ENCODE data around the gene LOXL4.

LOXL4 gene

DNA sequence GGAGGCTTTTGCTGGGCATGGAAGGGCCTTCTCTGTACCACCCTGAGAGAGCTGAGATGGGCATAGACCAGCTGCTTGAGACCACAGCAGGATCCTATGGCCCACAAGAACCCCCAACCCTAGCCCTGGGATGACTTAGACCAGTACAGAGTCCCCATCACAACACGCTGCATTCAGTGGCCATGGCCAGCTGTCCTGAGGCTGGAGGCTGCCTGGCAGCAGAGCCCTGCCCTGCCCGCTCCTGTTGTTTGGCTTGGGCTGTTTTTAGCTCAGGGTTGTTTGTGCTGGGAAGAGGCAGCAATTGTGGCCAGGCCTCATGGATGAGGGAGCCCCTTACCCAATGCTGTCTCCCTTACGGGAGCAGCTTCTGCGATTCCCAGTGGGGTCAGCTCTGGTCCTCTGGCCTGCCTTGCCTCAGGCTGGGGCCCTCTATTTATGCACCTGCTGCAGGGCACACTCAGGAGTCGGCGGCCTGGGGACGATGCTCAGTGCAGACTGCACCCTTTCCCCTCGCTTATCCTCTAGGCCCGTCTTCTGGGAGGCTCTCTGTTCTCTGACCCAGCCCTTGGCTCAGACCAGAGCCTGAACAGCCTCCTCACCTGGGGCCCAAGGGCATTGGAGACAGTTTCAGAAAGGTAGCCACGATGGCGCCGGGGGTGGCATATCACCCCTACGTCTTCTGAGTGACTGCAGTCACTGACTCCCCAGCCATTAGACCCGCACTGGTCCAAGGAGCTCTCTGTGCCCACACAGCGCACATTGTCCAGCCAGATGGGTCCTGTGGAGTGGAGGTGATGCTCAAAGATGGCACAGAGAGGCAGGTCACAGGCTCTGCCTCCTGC lies 6.3 kb downstream of the LOXL4 start:
- DNase-seq: no peak
- Mint-ChIP-seq H3K27me3 (peaks cover 8% of the 10 kb centered on the region), H3K27ac (no peak overlapping the region), H3K4me3 (no peak overlapping the region), H3K9me3 (no peaks in the 10 kb centered on the region), H3K4me1 (peaks cover 6% of the 10 kb centered on the region)
- ATAC-seq: no peak

DNA sequence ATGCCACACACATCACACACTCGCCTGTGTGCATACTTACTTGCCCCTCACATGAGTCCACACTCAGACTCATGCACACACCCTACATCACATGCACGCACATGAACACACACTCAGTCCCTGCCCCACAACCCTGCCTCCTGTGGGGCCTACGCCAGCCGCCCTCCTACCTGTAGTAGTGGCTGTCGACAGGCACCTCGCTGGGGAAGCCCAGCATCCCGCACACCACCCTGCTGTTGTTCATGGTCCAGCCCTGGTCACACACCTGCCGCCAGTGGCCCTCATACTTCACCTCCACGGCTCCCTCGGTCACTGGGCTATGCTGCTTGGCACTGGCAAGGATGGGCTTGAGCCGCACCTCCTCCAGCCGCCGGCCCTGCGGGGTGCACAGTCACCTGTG lies 7.2 kb downstream of the LOXL4 start:
- Mint-ChIP-seq H3K4me3 (no peak overlapping the region), H3K27ac (peak overlapping the region in 1 of 2 donors; percentile 84), H3K9me3 (no peaks in the 10 kb centered on the region)

DNA sequence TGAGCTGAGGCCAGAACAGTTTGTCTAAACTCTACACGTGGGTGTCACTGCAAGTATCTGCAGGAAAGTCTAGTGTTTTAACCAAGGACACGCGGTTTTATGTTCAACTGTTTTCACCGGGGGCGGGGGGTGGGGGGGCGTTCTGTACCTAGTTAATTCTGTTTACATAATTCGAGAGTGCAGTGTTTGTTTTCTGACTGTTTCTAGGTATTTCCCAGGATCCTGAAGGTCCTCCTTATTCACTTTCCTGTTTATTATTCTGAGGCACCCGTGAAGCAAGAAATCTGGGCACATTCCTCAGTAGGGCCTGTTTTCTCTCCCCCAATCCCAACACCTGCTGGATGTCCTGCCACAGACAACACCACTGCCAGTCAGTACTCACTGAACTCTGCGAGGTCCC lies 7.6 kb downstream of the LOXL4 start:
- Mint-ChIP-seq H3K9me3 (no peaks in the 10 kb centered on the region), H3K4me3 (no peak overlapping the region), H3K27ac (no peak overlapping the region), H3K27me3 (no peaks in the 10 kb centered on the region), H3K4me1 (peaks cover 6% of the 10 kb centered on the region)
- DNase-seq (no peak), ATAC-seq (no peak)

More for the DNA sequence above, 7.2 kb downstream of the LOXL4 start:
- peaks cover 6% of the 10 kb centered on the region for H3K4me1 Mint-ChIP-seq
- ATAC-seq (no peak), DNase-seq (no peak)
- H3K27me3 Mint-ChIP-seq: peaks cover under 1% of the 10 kb centered on the region

DNA sequence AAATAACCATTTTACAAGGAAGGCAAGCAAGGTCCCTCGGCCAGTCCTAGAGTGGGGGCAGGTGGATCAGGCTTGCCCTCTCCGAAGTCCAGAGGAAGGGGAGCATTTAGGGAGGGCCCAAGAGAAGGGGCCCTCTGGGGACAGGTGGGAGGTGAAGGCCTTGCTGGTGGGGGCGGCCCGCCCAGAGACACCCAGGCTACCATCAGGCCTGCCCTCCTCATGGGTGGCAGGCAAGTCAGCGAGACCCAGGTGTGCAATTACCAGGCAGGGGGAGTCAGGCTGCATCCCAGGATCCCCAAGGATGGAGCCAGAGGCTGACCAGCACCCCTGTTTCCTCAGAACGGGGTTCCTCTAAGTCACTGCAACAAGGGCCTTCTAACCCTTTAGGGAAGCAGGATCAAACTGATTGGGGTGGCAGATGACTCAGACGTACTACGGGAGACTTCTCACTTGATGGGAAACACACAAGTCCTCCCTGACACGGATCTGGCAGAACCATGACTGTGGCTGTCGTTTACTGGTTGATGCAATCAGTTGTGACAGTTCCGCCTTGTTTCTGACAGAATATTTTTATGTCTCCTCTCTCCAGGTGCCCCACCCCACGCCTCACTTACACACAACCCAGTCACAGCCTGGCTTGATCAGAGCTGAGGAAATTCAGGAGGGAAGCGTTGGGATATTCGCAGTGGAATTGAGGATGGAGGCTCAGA lies 8.2 kb downstream of the LOXL4 start:
- H3K27me3 Mint-ChIP-seq: no peaks in the 10 kb centered on the region
- ATAC-seq (no peak), DNase-seq (no peak)
- no peak overlapping the region for H3K4me3 Mint-ChIP-seq
- peak overlapping the region; percentile 65 to 76 for H3K27ac Mint-ChIP-seq
- H3K4me1 Mint-ChIP-seq: peaks cover 6% of the 10 kb centered on the region
- no peaks in the 10 kb centered on the region for H3K9me3 Mint-ChIP-seq

DNA sequence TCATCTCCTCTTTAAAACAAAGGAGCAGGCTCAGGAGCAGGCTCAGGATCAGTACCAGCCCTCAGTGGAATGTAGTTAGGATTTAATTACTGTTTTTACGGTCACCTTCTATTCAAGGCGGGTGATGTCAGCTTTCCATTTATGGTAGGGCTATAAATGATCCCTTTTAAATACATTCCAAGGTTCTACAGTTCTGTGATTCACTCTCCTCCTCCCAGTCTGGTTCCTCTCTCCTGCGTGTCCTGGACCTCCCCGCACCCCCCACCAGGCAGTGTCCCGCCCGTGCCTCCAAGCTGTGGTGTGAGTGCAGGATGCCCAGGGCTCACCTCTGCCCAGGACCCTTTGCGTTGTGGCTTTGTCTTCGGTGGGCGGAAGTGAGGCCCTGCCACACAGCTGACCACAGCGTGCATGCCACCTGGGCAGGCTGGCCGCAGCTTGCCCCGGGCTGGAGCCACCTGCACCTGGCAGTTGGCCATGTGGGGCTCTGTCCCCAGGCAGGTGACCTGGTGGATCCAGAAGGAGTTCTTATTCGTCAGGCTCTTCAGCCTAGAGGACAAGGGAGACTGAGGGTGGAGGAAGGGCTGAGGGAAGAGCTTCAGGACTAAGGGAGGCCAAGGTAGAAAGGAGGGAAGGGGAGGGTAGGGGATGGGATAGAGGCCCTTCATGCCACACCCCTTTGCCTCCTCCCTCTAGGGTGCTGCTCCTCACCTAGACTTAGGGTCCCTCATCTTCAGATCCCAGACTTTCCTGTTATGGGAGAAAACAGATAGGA lies 9.1 kb downstream of the LOXL4 start:
- Mint-ChIP-seq H3K9me3 (no peaks in the 10 kb centered on the region), H3K27me3 (no peaks in the 10 kb centered on the region), H3K27ac (peak overlapping the region in 1 of 2 donors; percentile 69), H3K4me3 (no peak overlapping the region), H3K4me1 (peaks cover under 1% of the 10 kb centered on the region)
- DNase-seq (no peak), ATAC-seq (no peak)

DNA sequence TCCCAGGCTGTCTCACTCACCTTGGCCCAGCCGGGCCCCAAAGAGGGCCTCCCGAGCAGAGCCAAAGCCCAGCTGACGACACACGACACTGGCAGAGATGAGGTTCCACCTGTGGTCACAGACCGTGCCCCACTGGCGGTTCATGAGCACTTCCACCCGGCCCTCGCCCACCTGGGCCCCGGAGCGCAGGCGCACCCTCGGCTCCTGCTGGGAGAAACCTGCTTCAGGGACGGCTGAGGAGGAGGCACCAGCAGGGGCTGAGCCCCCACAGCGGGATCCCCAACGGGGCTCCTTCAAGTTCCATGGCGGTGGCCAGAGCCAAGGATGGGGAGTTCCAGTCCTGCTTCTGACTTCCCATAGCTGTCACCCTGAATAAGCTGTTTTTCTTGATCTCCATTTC lies 10.0 kb downstream of the LOXL4 start:
- Mint-ChIP-seq H3K9me3 (no peaks in the 10 kb centered on the region), H3K27ac (no peak overlapping the region), H3K4me1 (no peaks in the 10 kb centered on the region), H3K4me3 (no peak overlapping the region), H3K27me3 (no peaks in the 10 kb centered on the region)
- ATAC-seq (no peak), DNase-seq (no peak)

DNA sequence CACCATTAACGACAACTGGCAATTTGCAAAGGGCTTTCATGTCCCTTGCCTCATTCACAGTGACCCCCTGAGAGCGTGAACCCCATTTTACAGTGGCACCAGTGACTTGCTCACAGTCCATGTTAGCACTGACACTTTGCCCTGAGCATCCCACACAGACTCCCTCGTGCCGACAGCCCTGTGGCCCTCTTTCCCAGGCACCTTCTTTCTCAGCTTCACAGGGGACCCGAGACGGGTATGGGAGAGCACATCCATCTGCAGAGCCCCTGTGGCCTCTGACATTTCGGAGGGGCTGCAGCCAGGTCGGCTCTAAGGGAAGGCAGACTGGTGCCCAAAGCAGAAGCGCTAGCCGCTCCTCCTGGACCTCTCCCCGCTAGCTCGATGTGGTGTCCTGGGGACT lies 10.8 kb downstream of the LOXL4 start:
- H3K9me3 Mint-ChIP-seq: no peaks in the 10 kb centered on the region
- no peak overlapping the region for H3K27ac Mint-ChIP-seq
- H3K4me3 Mint-ChIP-seq: no peak overlapping the region
- DNase-seq (no peak), ATAC-seq (no peak)
- H3K4me1 Mint-ChIP-seq: no peaks in the 10 kb centered on the region
- H3K27me3 Mint-ChIP-seq: no peaks in the 10 kb centered on the region

DNA sequence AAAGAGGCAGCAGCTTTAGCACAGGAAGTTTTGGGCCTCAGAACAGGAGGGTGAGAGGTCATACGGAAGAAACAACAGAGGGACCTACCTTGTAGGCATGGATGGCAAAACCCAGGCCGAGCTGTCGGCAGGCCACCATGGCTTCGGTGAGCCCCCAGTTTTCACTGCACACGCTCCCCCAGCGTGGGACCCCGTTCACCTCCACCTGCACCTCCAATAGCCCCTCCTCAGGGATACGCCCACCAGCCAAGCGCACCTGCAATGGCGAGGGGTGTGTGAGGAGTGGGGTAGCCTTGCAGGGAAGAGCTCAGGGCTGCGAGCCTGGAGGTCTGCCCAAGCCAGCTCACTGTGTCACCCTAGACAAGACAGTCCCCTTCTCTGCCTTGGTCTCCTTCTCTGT lies 11.3 kb downstream of the LOXL4 start:
- no peak for ATAC-seq
- Mint-ChIP-seq H3K4me1 (no peaks in the 10 kb centered on the region), H3K9me3 (no peaks in the 10 kb centered on the region)

DNA sequence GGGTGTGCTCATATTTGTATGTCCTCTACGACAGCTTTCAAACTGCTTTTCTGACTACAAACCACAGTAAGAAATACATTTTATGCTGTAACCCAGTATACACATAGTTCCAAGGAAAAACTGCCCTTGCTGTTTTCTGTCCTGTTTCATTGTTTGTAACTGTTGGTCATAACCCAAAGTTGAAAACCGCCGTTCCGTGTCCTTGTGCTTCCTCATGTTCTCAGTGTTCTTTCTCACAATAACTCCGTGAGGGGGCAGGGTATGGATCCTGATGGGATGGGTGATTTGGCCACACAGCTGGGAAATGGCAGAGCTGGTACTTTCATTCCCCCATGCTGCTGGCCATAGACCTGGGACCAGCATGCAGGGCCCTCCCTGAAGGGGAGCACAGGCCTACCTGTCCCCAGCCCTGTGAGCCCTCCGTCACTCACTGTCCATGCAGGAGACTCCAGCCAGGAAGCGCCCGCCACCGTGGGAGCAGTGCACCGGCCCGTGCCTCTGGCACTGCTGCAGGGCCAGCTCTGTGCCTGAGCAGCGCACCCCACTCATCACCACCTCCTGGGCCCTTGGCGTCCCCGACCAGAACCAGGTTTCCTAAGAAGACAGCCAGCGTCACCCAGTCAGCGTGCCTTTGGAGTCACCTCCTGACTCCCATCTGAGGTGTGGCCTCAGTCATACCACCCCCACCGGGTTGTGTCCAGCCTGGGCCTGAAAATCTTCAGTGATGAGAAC lies 12.7 kb downstream of the LOXL4 start:
- DNase-seq (no peak), ATAC-seq (no peak)
- no peaks in the 10 kb centered on the region for H3K27me3 Mint-ChIP-seq
- H3K27ac Mint-ChIP-seq: peak overlapping the region in 1 of 2 donors; percentile 21
- no peaks in the 10 kb centered on the region for H3K4me1 Mint-ChIP-seq
- no peaks in the 10 kb centered on the region for H3K9me3 Mint-ChIP-seq
- no peak overlapping the region for H3K4me3 Mint-ChIP-seq

More for the DNA sequence above, 11.3 kb downstream of the LOXL4 start:
- Mint-ChIP-seq H3K27me3 (no peaks in the 10 kb centered on the region), H3K4me3 (no peak overlapping the region), H3K27ac (no peak overlapping the region)
- DNase-seq: no peak

DNA sequence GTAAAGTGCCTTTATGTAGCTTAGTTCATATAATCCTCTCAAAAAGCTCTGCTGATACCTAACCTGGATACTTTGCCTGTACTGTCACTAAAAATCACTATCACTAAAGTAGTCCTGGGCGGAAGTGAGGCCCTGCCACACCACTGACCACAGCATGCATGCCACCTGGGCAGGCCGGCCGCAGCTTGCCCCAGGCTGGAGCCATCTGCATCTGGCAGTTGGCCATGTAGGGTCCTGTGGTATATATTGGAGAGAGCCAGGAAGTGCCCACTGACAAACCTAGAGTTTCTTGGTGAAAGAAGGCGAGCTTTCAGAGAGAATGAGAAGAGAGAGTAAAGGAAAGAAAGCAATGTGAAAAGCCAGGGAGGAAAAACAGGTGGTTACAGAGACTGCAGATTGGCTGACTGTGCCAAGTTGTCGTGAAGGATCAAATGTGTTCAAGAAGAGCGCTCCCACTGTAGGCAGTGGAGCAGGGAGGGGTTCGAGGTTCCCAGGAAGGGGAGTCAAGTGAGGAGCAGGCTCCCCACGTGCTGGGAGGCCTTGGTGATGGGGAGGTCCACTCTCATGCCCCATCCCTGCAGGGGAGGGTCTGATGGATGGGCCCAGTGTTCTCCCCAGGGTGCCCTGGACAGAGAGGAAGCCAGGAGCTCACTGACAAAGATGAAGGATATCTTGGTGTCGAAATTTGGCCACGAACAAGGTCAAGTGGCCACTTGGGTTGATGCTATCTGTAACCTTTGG lies 13.6 kb downstream of the LOXL4 start:
- DNase-seq (no peak), ATAC-seq (no peak)
- Mint-ChIP-seq H3K27ac (peak overlapping the region; percentile 67 to 84), H3K27me3 (no peaks in the 10 kb centered on the region), H3K9me3 (no peaks in the 10 kb centered on the region), H3K4me3 (no peak overlapping the region), H3K4me1 (no peaks in the 10 kb centered on the region)

DNA sequence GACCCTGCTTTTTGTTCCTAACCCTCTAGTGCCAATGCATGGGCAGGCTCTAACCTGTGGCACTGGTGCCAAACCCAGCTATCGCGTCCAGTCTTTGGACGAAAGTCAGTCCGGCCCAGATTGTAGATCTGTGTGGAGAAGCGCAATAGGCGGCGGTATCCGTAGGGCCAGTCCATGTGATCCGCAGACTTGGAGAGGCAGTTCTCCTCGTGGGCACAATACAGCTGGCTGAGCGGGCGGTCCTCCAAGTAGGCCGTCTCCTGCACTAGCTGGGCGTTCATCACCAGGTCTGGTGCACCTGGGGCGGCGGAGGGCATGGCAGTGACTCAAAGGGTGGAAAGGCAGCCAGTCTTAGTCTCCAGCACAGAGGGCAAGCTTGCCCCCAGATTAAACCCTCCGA lies 14.5 kb downstream of the LOXL4 start:
- Mint-ChIP-seq H3K27me3 (no peaks in the 10 kb centered on the region), H3K4me1 (no peaks in the 10 kb centered on the region), H3K27ac (peak overlapping the region in 1 of 2 donors; percentile 42), H3K9me3 (no peaks in the 10 kb centered on the region), H3K4me3 (no peak overlapping the region)
- no peak for DNase-seq
- ATAC-seq: no peak

DNA sequence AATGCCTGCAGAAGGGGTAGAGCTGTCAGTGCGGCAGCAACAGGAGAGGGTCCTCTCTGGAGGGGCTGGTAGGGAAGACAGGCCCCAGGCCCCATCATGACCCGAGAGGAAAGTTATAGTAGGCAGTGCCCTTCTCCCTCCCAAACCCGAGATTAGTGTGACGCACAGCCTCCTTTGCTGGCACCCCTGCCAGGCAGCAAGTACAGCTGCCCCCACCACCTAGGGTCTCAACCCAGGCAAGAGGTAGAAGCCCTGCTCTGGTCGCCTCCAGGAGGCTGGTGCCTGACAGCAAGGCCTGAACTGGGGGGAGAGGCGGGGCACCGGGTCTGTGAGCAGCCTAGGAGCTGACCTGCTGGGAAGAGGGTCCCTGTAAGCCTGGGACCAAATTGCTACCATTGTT lies 15.5 kb downstream of the LOXL4 start:
- Mint-ChIP-seq H3K4me3 (no peak overlapping the region), H3K4me1 (no peaks in the 10 kb centered on the region), H3K27ac (no peak overlapping the region), H3K27me3 (no peaks in the 10 kb centered on the region), H3K9me3 (no peaks in the 10 kb centered on the region)
- DNase-seq (no peak), ATAC-seq (no peak)

DNA sequence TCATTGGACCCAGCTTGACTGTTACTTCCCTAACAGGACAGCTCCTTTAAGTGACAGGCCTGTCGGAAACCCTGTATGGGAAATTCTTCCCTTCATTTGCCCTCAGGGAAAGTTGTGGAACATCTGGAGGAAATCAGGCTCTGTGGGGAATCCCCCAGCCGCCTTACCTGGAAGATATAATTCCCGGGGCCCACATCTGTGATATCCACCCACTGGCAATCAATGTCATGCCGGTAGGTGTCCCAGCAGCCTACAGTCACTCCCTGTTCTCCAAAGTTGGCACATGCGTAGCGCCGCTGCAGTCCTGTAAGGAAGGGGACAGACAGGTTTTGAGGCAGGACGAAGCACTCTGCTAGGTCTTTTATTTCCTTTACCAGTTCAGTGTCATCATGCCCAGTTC lies 16.6 kb downstream of the LOXL4 start:
- DNase-seq: no peak
- Mint-ChIP-seq H3K9me3 (no peaks in the 10 kb centered on the region), H3K27me3 (no peaks in the 10 kb centered on the region), H3K4me3 (no peak overlapping the region), H3K4me1 (no peaks in the 10 kb centered on the region), H3K27ac (no peak overlapping the region)
- ATAC-seq: no peak

DNA sequence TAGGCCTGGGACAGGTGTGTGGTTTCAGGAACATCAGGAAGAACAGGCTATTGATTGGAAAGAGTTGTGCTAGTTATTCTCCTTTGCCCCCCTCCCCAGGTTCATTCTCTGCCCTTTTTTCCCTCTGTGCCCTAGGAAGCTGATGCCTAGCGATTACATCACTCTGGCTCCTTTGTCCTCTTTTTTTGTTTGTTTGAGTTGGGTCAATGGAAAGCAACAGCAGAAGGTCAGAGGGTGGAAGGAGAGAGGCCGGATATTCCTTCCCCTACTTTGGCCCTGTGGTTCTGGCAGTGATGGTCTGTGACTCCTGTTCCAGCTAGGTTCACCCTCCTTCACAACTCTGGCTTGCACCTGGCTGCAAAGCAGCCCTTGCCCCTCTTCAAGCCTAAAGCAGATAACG lies 18.9 kb downstream of the LOXL4 start:
- H3K9me3 Mint-ChIP-seq: no peaks in the 10 kb centered on the region
- ATAC-seq (no peak), DNase-seq (no peak)
- no peaks in the 10 kb centered on the region for H3K4me1 Mint-ChIP-seq
- peak overlapping the region in 1 of 2 donors; percentile 86 for H3K27ac Mint-ChIP-seq
- no peaks in the 10 kb centered on the region for H3K27me3 Mint-ChIP-seq
- H3K4me3 Mint-ChIP-seq: no peak overlapping the region

DNA sequence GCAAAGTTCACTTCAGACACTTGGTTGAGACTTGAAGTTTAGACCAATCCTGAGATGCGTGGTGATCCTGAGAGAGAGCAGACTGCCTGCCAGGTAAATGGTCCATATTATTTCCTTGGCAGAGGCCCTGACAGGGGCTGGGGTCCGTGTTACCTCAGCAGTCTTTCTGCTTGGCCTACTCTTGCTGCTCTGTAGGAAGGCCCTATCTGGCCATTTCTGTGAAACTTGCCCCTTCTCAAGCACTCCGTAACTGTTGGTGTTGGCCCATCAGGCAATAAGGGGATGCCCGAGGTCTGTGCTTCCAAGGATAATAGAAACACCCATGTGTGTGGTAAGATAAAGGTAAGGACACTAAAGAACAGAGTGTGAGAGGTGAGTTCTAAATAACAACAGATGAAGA lies 20.0 kb downstream of the LOXL4 start:
- H3K27ac Mint-ChIP-seq: peak overlapping the region in 1 of 2 donors; percentile 74
- DNase-seq (no peak), ATAC-seq (no peak)
- H3K4me3 Mint-ChIP-seq: no peak overlapping the region
- H3K4me1 Mint-ChIP-seq: no peaks in the 10 kb centered on the region
- H3K9me3 Mint-ChIP-seq: no peaks in the 10 kb centered on the region
- no peaks in the 10 kb centered on the region for H3K27me3 Mint-ChIP-seq

Data from stimulated activated naive CD8-positive, alpha-beta T cell treated with anti-CD3 and anti-CD28 coated beads, Interleukin-15, amount 100 ng/mL, for 72 hours (primary cell).